Measurements from ENCODE around the gene KIAA1328.
"Not testable (repeated sequence)": the region's sequence is repeated elsewhere in the genome, so short reads cannot be mapped to it uniquely, and the experiment has no call there.

Gene KIAA1328

GRCh38 chr18:36828630-36829361 lies at the start of gene KIAA1328, which contains the start of gene TPGS2:
Gene KIAA1328 (plus strand): TSS chr18:36829127. CDS start chr18:36829139, 12 bp downstream.
Gene TPGS2 (minus strand): TSS chr18:36829002. CDS start chr18:36828767, 235 bp downstream.
- DNase-seq, result peak; percentile 82 to 87

GRCh38 chr18:36780748-36781147 lies 48.2 kb upstream of the KIAA1328 start:
- no peak for DNase-seq

GRCh38 chr18:36782710-36783109 lies 46.2 kb upstream of the KIAA1328 start:
- peak in 1 of 2 experiments; percentile 12 for DNase-seq

- no peak for DNase-seq
These were observed 45.1 kb upstream of the KIAA1328 start for GRCh38 chr18:36783792-36784191.

GRCh38 chr18:36786686-36787085 lies 42.2 kb upstream of the KIAA1328 start:
- no peak for DNase-seq

- DNase-seq, result no peak
These were observed 36.2 kb upstream of the KIAA1328 start for GRCh38 chr18:36792634-36793283.

- no peak for DNase-seq
These were observed 30.0 kb upstream of the KIAA1328 start for GRCh38 chr18:36798738-36799473.

GRCh38 chr18:36805105-36805504 lies 23.8 kb upstream of the KIAA1328 start:
- DNase-seq, result no peak

GRCh38 chr18:36808681-36809080 lies 20.2 kb upstream of the KIAA1328 start:
- DNase-seq, result no peak

GRCh38 chr18:36809590-36810381 lies 19.1 kb upstream of the KIAA1328 start:
- peak; percentile 78 to 91 for DNase-seq

GRCh38 chr18:36811430-36811829 lies 17.5 kb upstream of the KIAA1328 start:
- no peak for DNase-seq

- no peak for DNase-seq
These were observed 17.0 kb upstream of the KIAA1328 start for GRCh38 chr18:36811955-36812354.

- DNase-seq, result no peak
These were observed 16.2 kb upstream of the KIAA1328 start for GRCh38 chr18:36812678-36813077.

GRCh38 chr18:36813101-36813775 lies 15.7 kb upstream of the KIAA1328 start:
- DNase-seq, result no peak

- no peak for DNase-seq
These were observed 15.1 kb upstream of the KIAA1328 start for GRCh38 chr18:36813824-36814223.

GRCh38 chr18:36814994-36815393 lies 13.9 kb upstream of the KIAA1328 start:
- no peak for DNase-seq

GRCh38 chr18:36816096-36816495 lies 12.8 kb upstream of the KIAA1328 start:
- not testable (repeated sequence) for DNase-seq

GRCh38 chr18:36817039-36817438 lies 11.9 kb upstream of the KIAA1328 start:
- no peak for DNase-seq

- no peak for DNase-seq
These were observed 10.3 kb upstream of the KIAA1328 start for GRCh38 chr18:36818652-36819051.

- no peak for DNase-seq
These were observed 9.3 kb upstream of the KIAA1328 start for GRCh38 chr18:36819621-36820020.

- DNase-seq, result no peak
These were observed 7.2 kb upstream of the KIAA1328 start for GRCh38 chr18:36821681-36822080.

GRCh38 chr18:36825526-36825925 lies 3.4 kb upstream of the KIAA1328 start:
- DNase-seq, result no peak

All from Kasumi-1 (cell line).